GM23338 (cell line): Measurements from ENCODE around the gene PPP1R13L. TPM values are rescaled to one million over a fixed set of nuclear protein-coding genes. Genes with fewer than 3 reads are reported as not detected.

Source experiments
- ATAC-seq: fragments of 200-7000 bp; cut with Tn5 transposase; 3 replicates; pipeline ENCODE4 v1.9.1; 2020
- DNase-seq: peaks from one replicate; pipeline ENCODE4 v3.0.0-alpha.2; 2015; ENCODE audit warnings: low spot score
- H2AFZ ChIP-seq: fragments of 200-600 bp; sonication (generic); 2 replicates; pipeline ENCODE4 v1.8.0; 2016; ENCODE audit warnings: antibody characterized with exemption, mild to moderate bottlenecking, moderate library complexity
- H3F3A ChIP-seq: fragments of 200-600 bp; sonication (generic); replicated peaks from 2 replicates; pipeline ENCODE4 v1.8.0; 2017; ENCODE audit warnings: antibody characterized with exemption, mixed run types, low read depth
- H3K27ac ChIP-seq: fragments of 200-600 bp; sonication (generic); 2 replicates; pipeline ENCODE4 v1.6.1; 2016; ENCODE audit warnings: low read depth
- H3K27me3 ChIP-seq: fragments of 200-600 bp; sonication (generic); 2 replicates; pipeline ENCODE4 v1.8.0; 2016; ENCODE audit warnings: mild to moderate bottlenecking, mixed run types, moderate library complexity; ENCODE audit not compliant: insufficient read depth
- H3K36me3 ChIP-seq: fragments of 200-600 bp; sonication (generic); 2 replicates; pipeline ENCODE4 v1.8.0; 2016; ENCODE audit warnings: mild to moderate bottlenecking; ENCODE audit not compliant: insufficient read depth
- H3K4me1 ChIP-seq: fragments of 200-600 bp; sonication (generic); 2 replicates; pipeline ENCODE4 v1.8.0; 2016; ENCODE audit warnings: mild to moderate bottlenecking, moderate library complexity; ENCODE audit not compliant: insufficient read depth
- H3K4me2 ChIP-seq: fragments of 200-600 bp; sonication (generic); 2 replicates; pipeline ENCODE4 v1.7.1; 2017; ENCODE audit warnings: mixed run types
- H3K4me3 ChIP-seq: fragments of 200-600 bp; sonication (generic); 2 replicates; pipeline ENCODE4 v1.6.1; 2016; ENCODE audit warnings: mixed run types
- H3K79me2 ChIP-seq: fragments of 200-600 bp; sonication (generic); replicated peaks from 2 replicates; pipeline ENCODE4 v1.8.0; 2017; ENCODE audit warnings: mild to moderate bottlenecking; ENCODE audit not compliant: insufficient read depth
- H3K9me2 ChIP-seq: fragments of 200-600 bp; sonication (generic); 2 replicates; pipeline ENCODE4 v1.8.0; 2017; ENCODE audit not compliant: insufficient read depth
- H4K20me1 ChIP-seq: fragments of 200-600 bp; sonication (generic); replicated peaks from 2 replicates; pipeline ENCODE4 v1.8.0; 2017; ENCODE audit warnings: mild to moderate bottlenecking; ENCODE audit not compliant: insufficient read depth
- H3K27ac Mint-ChIP-seq: 2 replicates; pipeline ENCODE4 v1.8.0; 2020; ENCODE audit warnings: inconsistent platforms, mild to moderate bottlenecking, moderate library complexity, mixed read lengths
- H3K27me3 Mint-ChIP-seq: 3 replicates; pipeline ENCODE4 v1.8.0; 2022; ENCODE audit warnings: low read depth, mild to moderate bottlenecking, moderate library complexity, mixed read lengths, inconsistent platforms; ENCODE audit not compliant: insufficient read depth, poor library complexity
- H3K36me3 Mint-ChIP-seq: 3 replicates; pipeline ENCODE4 v1.8.0; 2021; ENCODE audit warnings: low read depth, mild to moderate bottlenecking, inconsistent platforms, moderate library complexity, mixed read lengths
- H3K4me1 Mint-ChIP-seq: 3 replicates; pipeline ENCODE4 v1.8.0; 2020; ENCODE audit warnings: mild to moderate bottlenecking, inconsistent platforms, mixed read lengths
- H3K4me3 Mint-ChIP-seq: 3 replicates; pipeline ENCODE4 v1.8.0; 2021; ENCODE audit warnings: moderate library complexity, mild to moderate bottlenecking, inconsistent platforms, mixed read lengths
- H3K9me3 Mint-ChIP-seq: 3 replicates; pipeline ENCODE4 v1.8.0; 2020; ENCODE audit warnings: moderate library complexity, mild to moderate bottlenecking, inconsistent platforms, mixed read lengths
- CREB1 ChIP-seq: fragments of 250-450 bp; sonication (Bioruptor Pico); IDR thresholded peaks from 2 replicates; pipeline ENCODE4 v1.5.0; 2020; ENCODE audit warnings: low read depth, mild to moderate bottlenecking, moderate library complexity
- ETS1 ChIP-seq: IDR thresholded peaks from 2 replicates; pipeline ENCODE4 v1.6.1; 2016; ENCODE audit warnings: antibody characterized with exemption
- EZH2 ChIP-seq: fragments of 200-600 bp; sonication (generic); IDR thresholded peaks from one replicate; pipeline ENCODE4 v1.8.0; 2017; ENCODE audit warnings: antibody characterized with exemption, mild to moderate bottlenecking, low read depth; ENCODE audit not compliant: unreplicated experiment
- EZH2phosphoT487 ChIP-seq: fragments of 200-600 bp; sonication (generic); IDR thresholded peaks from one replicate; pipeline ENCODE4 v1.8.1; 2018; ENCODE audit warnings: antibody characterized with exemption; ENCODE audit not compliant: unreplicated experiment
- JUNB ChIP-seq: IDR thresholded peaks from one replicate; pipeline ENCODE4 v1.6.1; 2016; ENCODE audit warnings: antibody characterized with exemption; ENCODE audit not compliant: unreplicated experiment
- NANOG ChIP-seq: IDR thresholded peaks from 2 replicates; pipeline ENCODE4 v1.6.1; 2016; ENCODE audit warnings: antibody characterized with exemption, borderline replicate concordance
- POLR2AphosphoS5 ChIP-seq: IDR thresholded peaks from 2 replicates; pipeline ENCODE4 v1.6.1; 2016; ENCODE audit warnings: antibody characterized with exemption, low read depth
- STAT1 ChIP-seq: IDR thresholded peaks from one replicate; pipeline ENCODE4 v1.6.1; 2016; ENCODE audit warnings: antibody characterized with exemption; ENCODE audit not compliant: unreplicated experiment
- polyA plus RNA-seq: library from polyadenylated mRNA; unstranded; fragments of >200 nt; fragmentation: Nextera tagmentation; extraction: Ambion mirVana; gene quantifications from 2 replicates; pipeline ENCODE4 v1.2.1, GENCODE V29; 2016
- total RNA-seq: library from RNA; depleted of rRNA; stranded (reverse); fragments of >200 nt; shearing (Covaris generic); gene quantifications from 2 replicates; pipeline ENCODE4 v1.2.3, GENCODE V29; 2014
- TF ChIP-seq, protein P1 (sequence below): fragments of 250-450 bp; sonication (Bioruptor Pico); IDR thresholded peaks from 2 replicates; pipeline ENCODE4 v1.5.0; 2020; ENCODE audit warnings: mild to moderate bottlenecking, moderate library complexity
- TF ChIP-seq, protein P2 (sequence below): IDR thresholded peaks from one replicate; pipeline ENCODE4 v1.6.1; 2018; ENCODE audit warnings: antibody characterized with exemption; ENCODE audit not compliant: unreplicated experiment

PPP1R13L gene
- total and polyA plus RNA-seq, 2 experiments from 2014 or later, result 9.6 to 15.5 TPM

DNA sequence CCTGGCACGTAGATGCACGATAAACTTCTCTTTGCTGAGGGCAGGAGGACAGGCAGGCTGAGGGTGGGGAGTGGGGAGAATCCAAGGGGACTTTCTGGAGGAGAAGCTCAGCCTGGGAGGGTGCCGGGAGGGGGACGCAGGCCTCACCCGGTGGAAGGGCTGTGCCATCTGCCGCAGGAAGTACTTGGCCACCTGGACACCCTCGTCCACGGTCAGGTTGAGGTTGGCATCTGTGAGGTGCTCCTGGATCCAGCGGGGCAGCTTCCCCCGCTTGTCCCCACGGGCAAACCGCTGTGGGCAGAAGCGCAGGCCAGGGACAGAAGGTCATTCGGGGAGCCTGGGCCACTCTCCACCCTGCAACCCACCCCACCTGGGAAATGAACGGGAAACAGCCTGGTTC, 52.8 kb downstream of the PPP1R13L start:
- H3K4me3 Mint-ChIP-seq, result no peak overlapping the region
- ATAC-seq (no peak), DNase-seq (no peak)
- H4K20me1 ChIP-seq, result peaks cover 3% of the 10 kb centered on the region
- H3K9me3 Mint-ChIP-seq, result no peaks in the 10 kb centered on the region
- peaks cover 62% of the 10 kb centered on the region for H3K36me3 Mint-ChIP-seq
- H3K27me3 ChIP-seq, result no peaks in the 10 kb centered on the region
- no peaks in the 10 kb centered on the region for H3K9me2 ChIP-seq
- peaks cover 26% of the 10 kb centered on the region; the same call in 1 of the 2 replicates for H3K36me3 ChIP-seq
- no peaks in the 10 kb centered on the region; the same call in 1 of the 3 replicates for H3K4me1 Mint-ChIP-seq
- H3F3A ChIP-seq, result no peaks in the 10 kb centered on the region
- H3K4me3 ChIP-seq, result no peak overlapping the region
- no peak overlapping the region for H3K27ac ChIP-seq
- no peak overlapping the region for H2AFZ ChIP-seq
- TF ChIP-seq EZH2 (no peak), CREB1 (CRISPR knock-in tag) (no peak), ETS1 (no peak), JUNB (no peak), EZH2phosphoT487 (no peak), POLR2AphosphoS5 (no peak), NANOG (no peak), STAT1 (no peak)
- TF ChIP-seq, protein P1, sequence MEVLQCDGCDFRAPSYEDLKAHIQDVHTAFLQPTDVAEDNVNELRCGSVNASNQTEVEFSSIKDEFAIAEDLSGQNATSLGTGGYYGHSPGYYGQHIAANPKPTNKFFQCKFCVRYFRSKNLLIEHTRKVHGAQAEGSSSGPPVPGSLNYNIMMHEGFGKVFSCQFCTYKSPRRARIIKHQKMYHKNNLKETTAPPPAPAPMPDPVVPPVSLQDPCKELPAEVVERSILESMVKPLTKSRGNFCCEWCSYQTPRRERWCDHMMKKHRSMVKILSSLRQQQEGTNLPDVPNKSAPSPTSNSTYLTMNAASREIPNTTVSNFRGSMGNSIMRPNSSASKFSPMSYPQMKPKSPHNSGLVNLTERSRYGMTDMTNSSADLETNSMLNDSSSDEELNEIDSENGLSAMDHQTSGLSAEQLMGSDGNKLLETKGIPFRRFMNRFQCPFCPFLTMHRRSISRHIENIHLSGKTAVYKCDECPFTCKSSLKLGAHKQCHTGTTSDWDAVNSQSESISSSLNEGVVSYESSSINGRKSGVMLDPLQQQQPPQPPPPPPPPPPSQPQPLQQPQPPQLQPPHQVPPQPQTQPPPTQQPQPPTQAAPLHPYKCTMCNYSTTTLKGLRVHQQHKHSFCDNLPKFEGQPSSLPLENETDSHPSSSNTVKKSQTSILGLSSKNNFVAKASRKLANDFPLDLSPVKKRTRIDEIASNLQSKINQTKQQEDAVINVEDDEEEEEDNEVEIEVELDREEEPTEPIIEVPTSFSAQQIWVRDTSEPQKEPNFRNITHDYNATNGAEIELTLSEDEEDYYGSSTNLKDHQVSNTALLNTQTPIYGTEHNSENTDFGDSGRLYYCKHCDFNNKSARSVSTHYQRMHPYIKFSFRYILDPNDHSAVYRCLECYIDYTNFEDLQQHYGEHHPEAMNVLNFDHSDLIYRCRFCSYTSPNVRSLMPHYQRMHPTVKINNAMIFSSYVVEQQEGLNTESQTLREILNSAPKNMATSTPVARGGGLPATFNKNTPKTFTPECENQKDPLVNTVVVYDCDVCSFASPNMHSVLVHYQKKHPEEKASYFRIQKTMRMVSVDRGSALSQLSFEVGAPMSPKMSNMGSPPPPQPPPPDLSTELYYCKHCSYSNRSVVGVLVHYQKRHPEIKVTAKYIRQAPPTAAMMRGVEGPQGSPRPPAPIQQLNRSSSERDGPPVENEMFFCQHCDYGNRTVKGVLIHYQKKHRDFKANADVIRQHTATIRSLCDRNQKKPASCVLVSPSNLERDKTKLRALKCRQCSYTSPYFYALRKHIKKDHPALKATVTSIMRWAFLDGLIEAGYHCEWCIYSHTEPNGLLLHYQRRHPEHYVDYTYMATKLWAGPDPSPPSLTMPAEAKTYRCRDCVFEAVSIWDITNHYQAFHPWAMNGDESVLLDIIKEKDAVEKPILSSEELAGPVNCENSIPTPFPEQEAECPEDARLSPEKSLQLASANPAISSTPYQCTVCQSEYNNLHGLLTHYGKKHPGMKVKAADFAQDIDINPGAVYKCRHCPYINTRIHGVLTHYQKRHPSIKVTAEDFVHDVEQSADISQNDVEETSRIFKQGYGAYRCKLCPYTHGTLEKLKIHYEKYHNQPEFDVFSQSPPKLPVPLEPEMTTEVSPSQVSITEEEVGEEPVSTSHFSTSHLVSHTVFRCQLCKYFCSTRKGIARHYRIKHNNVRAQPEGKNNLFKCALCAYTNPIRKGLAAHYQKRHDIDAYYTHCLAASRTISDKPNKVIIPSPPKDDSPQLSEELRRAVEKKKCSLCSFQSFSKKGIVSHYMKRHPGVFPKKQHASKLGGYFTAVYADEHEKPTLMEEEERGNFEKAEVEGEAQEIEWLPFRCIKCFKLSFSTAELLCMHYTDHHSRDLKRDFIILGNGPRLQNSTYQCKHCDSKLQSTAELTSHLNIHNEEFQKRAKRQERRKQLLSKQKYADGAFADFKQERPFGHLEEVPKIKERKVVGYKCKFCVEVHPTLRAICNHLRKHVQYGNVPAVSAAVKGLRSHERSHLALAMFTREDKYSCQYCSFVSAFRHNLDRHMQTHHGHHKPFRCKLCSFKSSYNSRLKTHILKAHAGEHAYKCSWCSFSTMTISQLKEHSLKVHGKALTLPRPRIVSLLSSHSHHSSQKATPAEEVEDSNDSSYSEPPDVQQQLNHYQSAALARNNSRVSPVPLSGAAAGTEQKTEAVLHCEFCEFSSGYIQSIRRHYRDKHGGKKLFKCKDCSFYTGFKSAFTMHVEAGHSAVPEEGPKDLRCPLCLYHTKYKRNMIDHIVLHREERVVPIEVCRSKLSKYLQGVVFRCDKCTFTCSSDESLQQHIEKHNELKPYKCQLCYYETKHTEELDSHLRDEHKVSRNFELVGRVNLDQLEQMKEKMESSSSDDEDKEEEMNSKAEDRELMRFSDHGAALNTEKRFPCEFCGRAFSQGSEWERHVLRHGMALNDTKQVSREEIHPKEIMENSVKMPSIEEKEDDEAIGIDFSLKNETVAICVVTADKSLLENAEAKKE (CRISPR knock-in tag), result no peak
- TF ChIP-seq, protein P2, sequence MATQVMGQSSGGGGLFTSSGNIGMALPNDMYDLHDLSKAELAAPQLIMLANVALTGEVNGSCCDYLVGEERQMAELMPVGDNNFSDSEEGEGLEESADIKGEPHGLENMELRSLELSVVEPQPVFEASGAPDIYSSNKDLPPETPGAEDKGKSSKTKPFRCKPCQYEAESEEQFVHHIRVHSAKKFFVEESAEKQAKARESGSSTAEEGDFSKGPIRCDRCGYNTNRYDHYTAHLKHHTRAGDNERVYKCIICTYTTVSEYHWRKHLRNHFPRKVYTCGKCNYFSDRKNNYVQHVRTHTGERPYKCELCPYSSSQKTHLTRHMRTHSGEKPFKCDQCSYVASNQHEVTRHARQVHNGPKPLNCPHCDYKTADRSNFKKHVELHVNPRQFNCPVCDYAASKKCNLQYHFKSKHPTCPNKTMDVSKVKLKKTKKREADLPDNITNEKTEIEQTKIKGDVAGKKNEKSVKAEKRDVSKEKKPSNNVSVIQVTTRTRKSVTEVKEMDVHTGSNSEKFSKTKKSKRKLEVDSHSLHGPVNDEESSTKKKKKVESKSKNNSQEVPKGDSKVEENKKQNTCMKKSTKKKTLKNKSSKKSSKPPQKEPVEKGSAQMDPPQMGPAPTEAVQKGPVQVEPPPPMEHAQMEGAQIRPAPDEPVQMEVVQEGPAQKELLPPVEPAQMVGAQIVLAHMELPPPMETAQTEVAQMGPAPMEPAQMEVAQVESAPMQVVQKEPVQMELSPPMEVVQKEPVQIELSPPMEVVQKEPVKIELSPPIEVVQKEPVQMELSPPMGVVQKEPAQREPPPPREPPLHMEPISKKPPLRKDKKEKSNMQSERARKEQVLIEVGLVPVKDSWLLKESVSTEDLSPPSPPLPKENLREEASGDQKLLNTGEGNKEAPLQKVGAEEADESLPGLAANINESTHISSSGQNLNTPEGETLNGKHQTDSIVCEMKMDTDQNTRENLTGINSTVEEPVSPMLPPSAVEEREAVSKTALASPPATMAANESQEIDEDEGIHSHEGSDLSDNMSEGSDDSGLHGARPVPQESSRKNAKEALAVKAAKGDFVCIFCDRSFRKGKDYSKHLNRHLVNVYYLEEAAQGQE, result no peak
- H3K4me2 ChIP-seq, result no peak overlapping the region
- no peak overlapping the region for H3K27ac Mint-ChIP-seq
- H3K79me2 ChIP-seq, result no peaks in the 10 kb centered on the region
- H3K4me1 ChIP-seq, result no peaks in the 10 kb centered on the region
- peaks cover 14% of the 10 kb centered on the region for H3K27me3 Mint-ChIP-seq
